Neuronal stem cell (in vitro differentiated cells): ENCODE results near the gene MS4A10.

Experiments
- DNase-seq: peaks from one replicate; pipeline ENCODE4 v3.0.0-alpha.2; 2013; ENCODE audit warnings: low spot score
- H2AFZ ChIP-seq: one replicate; pipeline ENCODE4 v1.6.1; 2013; ENCODE audit warnings: mild to moderate bottlenecking, low read length, inconsistent platforms
- H2AK5ac ChIP-seq: 2 replicates; pipeline ENCODE4 v1.6.1; 2013; ENCODE audit warnings: low read depth, mild to moderate bottlenecking, inconsistent platforms, low read length, moderate library complexity, mixed read lengths
- H2BK120ac ChIP-seq: 2 replicates; pipeline ENCODE4 v1.6.1; 2013; ENCODE audit warnings: low read depth, mild to moderate bottlenecking, inconsistent platforms, low read length, moderate library complexity, mixed read lengths
- H2BK12ac ChIP-seq: one replicate; pipeline ENCODE4 v1.6.1; 2013; ENCODE audit warnings: low read length, inconsistent platforms
- H2BK15ac ChIP-seq: 2 replicates; pipeline ENCODE4 v1.6.1; 2013; ENCODE audit warnings: mild to moderate bottlenecking, low read length, inconsistent platforms, mixed read lengths
- H2BK5ac ChIP-seq: one replicate; pipeline ENCODE4 v1.6.1; 2013; ENCODE audit warnings: inconsistent platforms, mild to moderate bottlenecking, low read length, moderate library complexity
- H3K14ac ChIP-seq: one replicate; pipeline ENCODE4 v1.6.1; 2013; ENCODE audit warnings: low read length, inconsistent platforms
- H3K18ac ChIP-seq: 2 replicates; pipeline ENCODE4 v1.6.1; 2013; ENCODE audit warnings: low read length, inconsistent platforms
- H3K23ac ChIP-seq: 2 replicates; pipeline ENCODE4 v1.6.1; 2013; ENCODE audit warnings: low read depth, mild to moderate bottlenecking, mixed read lengths, low read length, inconsistent platforms; ENCODE audit not compliant: poor library complexity
- H3K27ac ChIP-seq: replicated peaks from 3 replicates; pipeline ENCODE4 v1.5.1; 2013; ENCODE audit warnings: low read length, inconsistent platforms
- H3K27me3 ChIP-seq, 3 experiments: 2 replicates each; pipeline ENCODE4 v1.6.1; 2013; ENCODE audit warnings: low read length in 3 of 3, mild to moderate bottlenecking in 2 of 3, inconsistent platforms in 1 of 3, low read depth in 1 of 3, mixed read lengths in 1 of 3, moderate library complexity in 1 of 3; ENCODE audit not compliant: control insufficient read depth in 3 of 3, insufficient read depth in 3 of 3
- H3K36me3 ChIP-seq, 2 donors: replicated peaks in 1 of 2; 2 replicates each; pipeline ENCODE4 v1.6.1; 2013; ENCODE audit warnings: low read length in 2 of 2; ENCODE audit not compliant: control insufficient read depth in 2 of 2, insufficient read depth in 2 of 2
- H3K4ac ChIP-seq: 2 replicates; pipeline ENCODE4 v1.6.1; 2013; ENCODE audit warnings: inconsistent platforms, mild to moderate bottlenecking, low read length, moderate library complexity
- H3K4me1 ChIP-seq, 2 donors: 1 replicate in 1 of 2; 2 replicates in 1 of 2; pipeline ENCODE4 v1.6.1; 2013; ENCODE audit warnings: low read length in 2 of 2, low read depth in 1 of 2; ENCODE audit not compliant: control insufficient read depth in 2 of 2, insufficient read depth in 1 of 2
- H3K4me2 ChIP-seq: one replicate; pipeline ENCODE4 v1.6.1; 2013; ENCODE audit warnings: mild to moderate bottlenecking, low read length, inconsistent platforms; ENCODE audit not compliant: insufficient read depth, poor library complexity, severe bottlenecking
- H3K4me3 ChIP-seq, 2 donors: 2 replicates each; pipeline ENCODE4 v1.5.1; 2013; ENCODE audit warnings: low read length in 2 of 2, mild to moderate bottlenecking in 2 of 2, inconsistent platforms in 1 of 2, moderate library complexity in 1 of 2
- H3K79me1 ChIP-seq: one replicate; pipeline ENCODE4 v1.6.1; 2013; ENCODE audit warnings: low read depth, mild to moderate bottlenecking, inconsistent platforms, low read length, moderate library complexity
- H3K9ac ChIP-seq: one replicate; pipeline ENCODE4 v1.6.1; 2013; ENCODE audit warnings: mild to moderate bottlenecking, low read depth, low read length, inconsistent platforms; ENCODE audit not compliant: poor library complexity
- H3K9me3 ChIP-seq, 2 donors: replicated peaks in 1 of 2; 2 replicates each; pipeline versions ENCODE3 to v1.6.1; 2013; ENCODE audit warnings: low read length in 2 of 2, mild to moderate bottlenecking in 2 of 2, inconsistent platforms in 1 of 2, low read depth in 1 of 2, mixed read lengths in 1 of 2, moderate library complexity in 1 of 2; ENCODE audit not compliant: control insufficient read depth in 2 of 2, insufficient read depth in 1 of 2
- H4K8ac ChIP-seq: one replicate; pipeline ENCODE4 v1.6.1; 2013; ENCODE audit warnings: low read depth, mild to moderate bottlenecking, inconsistent platforms, low read length, moderate library complexity
- H4K91ac ChIP-seq: one replicate; pipeline ENCODE4 v1.6.1; 2013; ENCODE audit warnings: low read length, low read depth, mild to moderate bottlenecking, inconsistent platforms; ENCODE audit not compliant: poor library complexity
- WGBS, 2 donors: extraction: QIAGEN DNeasy Blood & Tissue Kit; methylation state at CpG; one replicate each; pipeline ENCODE4 v1.1.7; 2013; ENCODE audit warnings: missing lambda C conversion rate in 2 of 2, mixed read lengths in 1 of 2; ENCODE audit not compliant: insufficient read length in 2 of 2, insufficient replicate concordance in 1 of 2; ENCODE audit errors: extremely low coverage in 2 of 2; 5-methylcytosine and 5-hydroxymethylcytosine counted together

MS4A10 gene

DNA sequence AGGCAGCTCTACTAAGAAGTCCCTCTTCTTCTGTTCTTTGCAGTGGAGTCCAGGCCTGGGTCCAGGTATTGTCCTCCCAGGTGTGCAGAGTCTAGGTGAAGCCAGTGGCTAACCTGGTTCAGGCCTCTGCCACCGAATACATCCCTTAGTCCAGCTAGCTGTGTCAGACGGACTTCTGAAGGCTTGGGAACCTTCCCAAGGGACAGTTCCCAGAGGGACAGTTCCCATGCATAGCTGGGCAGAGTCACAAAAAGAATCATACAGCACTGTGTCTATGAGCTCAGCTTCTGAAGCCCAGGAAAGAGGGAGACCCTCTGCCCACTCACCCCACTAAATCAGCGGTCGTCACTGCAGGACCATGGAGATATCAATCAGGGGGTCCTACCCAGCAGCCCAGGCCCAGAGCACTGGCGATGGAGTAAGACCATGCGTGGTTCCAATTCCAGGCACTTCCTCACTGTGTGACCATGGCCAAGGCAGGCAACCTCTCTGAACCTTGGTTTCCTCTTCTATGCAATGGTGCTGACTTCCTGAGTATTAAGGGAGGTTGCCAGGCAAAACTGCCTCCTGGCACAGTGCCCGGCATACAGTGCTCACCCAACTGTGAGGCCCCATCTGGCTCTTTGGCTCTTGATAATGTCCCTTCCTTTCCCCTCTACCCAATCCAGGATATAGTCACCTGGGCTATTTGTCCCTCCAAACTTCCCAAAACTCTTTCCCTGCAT lies 3.4 kb downstream of the MS4A10 start:
- no CpG with 5 or more reads among the region's 7 CpGs for WGBS, 2 donors
- H3K9ac ChIP-seq: no peak overlapping the region
- no peaks in the 10 kb centered on the region for H3K79me1 ChIP-seq
- H3K27ac ChIP-seq: no peak overlapping the region
- no peak overlapping the region for H3K4me2 ChIP-seq
- no peak overlapping the region for H2AK5ac ChIP-seq
- peaks cover 7 to 14% of the 10 kb centered on the region in 2 donors for H3K9me3 ChIP-seq
- H3K18ac ChIP-seq: no peak overlapping the region
- H2BK12ac ChIP-seq: no peak overlapping the region
- no peak overlapping the region for H3K14ac ChIP-seq
- no peak overlapping the region for H2BK5ac ChIP-seq
- H2BK120ac ChIP-seq: no peak overlapping the region
- H3K23ac ChIP-seq: no peak overlapping the region
- no peak overlapping the region for H4K8ac ChIP-seq
- H3K27me3 ChIP-seq: no peaks in the 10 kb centered on the region
- no peak for DNase-seq
- H2BK15ac ChIP-seq: no peak overlapping the region
- no peak overlapping the region for H2AFZ ChIP-seq
- H3K4me1 ChIP-seq: peaks cover 0 to 3% of the 10 kb centered on the region in 2 donors
- H3K36me3 ChIP-seq: no peaks in the 10 kb centered on the region
- H3K4me3 ChIP-seq: no peak overlapping the region
- no peak overlapping the region for H4K91ac ChIP-seq
- no peak overlapping the region for H3K4ac ChIP-seq

DNA sequence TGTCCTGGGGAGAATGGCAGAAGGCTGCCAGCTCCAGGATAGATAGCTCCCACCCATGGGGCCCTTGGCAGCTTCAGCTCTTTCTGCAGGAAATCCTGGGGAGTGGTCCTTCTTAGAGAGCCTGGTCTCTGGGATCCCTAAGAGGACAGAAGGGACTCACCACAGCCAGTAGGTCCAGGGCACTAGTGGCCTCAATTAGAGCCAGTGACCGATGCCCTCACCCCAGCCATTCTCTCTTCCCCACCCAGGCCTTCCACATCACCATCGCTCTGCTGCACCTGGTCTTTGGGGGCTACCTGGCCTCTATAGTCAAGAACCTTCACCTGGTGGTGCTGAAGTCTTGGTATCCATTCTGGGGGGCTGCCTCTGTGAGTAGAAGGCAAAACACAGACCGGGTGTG lies 5.6 kb downstream of the MS4A10 start:
- WGBS, 2 donors: no CpG with 5 or more reads among the region's 3 CpGs
- no peak overlapping the region for H2AK5ac ChIP-seq

DNA sequence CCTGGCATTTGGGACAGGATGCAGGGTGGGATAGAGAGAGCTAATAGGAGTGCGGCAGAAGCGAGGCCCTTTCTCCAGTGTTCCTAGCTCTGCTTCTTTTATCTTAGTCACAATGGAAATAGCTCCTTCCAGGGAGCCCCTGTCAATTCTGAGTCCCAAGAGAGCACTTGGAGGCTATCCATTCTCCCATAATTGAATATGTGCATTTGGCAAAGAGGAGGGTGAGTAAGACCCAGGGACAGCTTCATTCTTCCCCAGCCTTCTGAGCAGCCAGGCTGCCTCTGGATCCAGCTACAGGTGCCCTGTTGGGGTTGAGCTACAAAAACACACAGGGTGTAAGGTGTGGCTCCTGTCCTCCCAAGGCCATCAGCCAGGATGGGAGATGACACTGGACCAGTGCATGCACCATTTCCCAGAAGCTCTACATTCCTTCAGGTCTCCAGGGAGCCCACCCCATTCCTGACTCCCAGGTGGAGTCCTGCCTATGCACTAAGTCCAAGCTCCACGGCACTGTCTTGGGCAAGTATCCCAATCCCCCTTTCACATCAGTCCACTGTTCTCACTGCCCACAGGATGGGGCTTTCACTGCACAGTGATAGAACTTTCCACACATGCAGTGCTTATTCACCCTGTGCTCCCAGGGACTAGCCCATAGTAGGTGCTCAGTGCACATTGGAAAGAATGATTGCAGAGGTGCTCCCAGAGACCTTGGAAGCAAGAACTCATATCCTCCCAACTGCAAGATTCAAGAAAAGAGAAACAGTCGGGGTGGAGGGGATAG lies 6.2 kb downstream of the MS4A10 start:
- Histone ChIP-seq H4K8ac (no peak overlapping the region), H3K36me3 (no peaks in the 10 kb centered on the region), H3K4me1 (no peaks in the 10 kb centered on the region), H3K4me3 (no peak overlapping the region), H3K27me3 (no peaks in the 10 kb centered on the region), H3K9me3 (peaks cover 7 to 16% of the 10 kb centered on the region in 2 donors), H2BK15ac (no peak overlapping the region), H3K14ac (no peak overlapping the region), H3K27ac (no peak overlapping the region), H3K9ac (no peak overlapping the region), H2BK5ac (no peak overlapping the region), H2AFZ (no peak overlapping the region), H2BK12ac (no peak overlapping the region), H3K4me2 (no peak overlapping the region), H3K4ac (no peak overlapping the region), H3K23ac (no peak overlapping the region), H2BK120ac (no peak overlapping the region), H3K18ac (no peak overlapping the region), H3K79me1 (no peaks in the 10 kb centered on the region), H2AK5ac (no peak overlapping the region), H4K91ac (no peak overlapping the region)
- DNase-seq: no peak
- no CpG with 5 or more reads among the region's 4 CpGs for WGBS, 2 donors

More for the DNA sequence above, 5.6 kb downstream of the MS4A10 start:
- Histone ChIP-seq H3K18ac (no peak overlapping the region), H3K9me3 (peaks cover 7 to 16% of the 10 kb centered on the region in 2 donors), H3K4me1 (peaks cover 0 to 3% of the 10 kb centered on the region in 2 donors), H3K23ac (no peak overlapping the region), H3K4me2 (no peak overlapping the region), H3K4ac (no peak overlapping the region), H2BK5ac (no peak overlapping the region), H2BK120ac (no peak overlapping the region), H4K91ac (no peak overlapping the region), H3K27ac (no peak overlapping the region), H4K8ac (no peak overlapping the region), H3K36me3 (no peaks in the 10 kb centered on the region), H2AFZ (no peak overlapping the region), H2BK15ac (no peak overlapping the region), H3K79me1 (no peaks in the 10 kb centered on the region), H3K14ac (no peak overlapping the region), H3K9ac (no peak overlapping the region), H2BK12ac (no peak overlapping the region), H3K27me3 (no peaks in the 10 kb centered on the region), H3K4me3 (no peak overlapping the region)
- no peak for DNase-seq

DNA sequence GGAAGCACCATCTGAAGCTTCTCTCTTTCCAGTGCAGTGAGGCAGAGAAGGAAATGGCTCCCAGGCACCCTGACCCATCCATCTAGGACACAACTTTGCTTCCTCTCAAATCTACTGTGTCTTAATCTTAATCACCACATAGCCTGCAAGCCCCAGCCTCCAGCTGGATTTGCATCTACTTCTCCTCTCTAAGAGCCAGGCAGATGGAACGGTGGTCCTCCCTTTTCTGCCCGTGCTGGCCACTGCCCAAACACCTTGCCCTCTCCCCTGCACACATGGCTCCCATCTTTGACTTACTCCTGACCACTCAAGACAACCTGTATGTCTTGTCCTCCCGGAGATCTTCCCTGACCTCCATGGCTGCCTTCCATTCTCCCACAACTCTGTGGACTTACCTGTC lies 7.4 kb downstream of the MS4A10 start:
- WGBS, 2 donors: no CpG with 5 or more reads among the region's 3 CpGs

More for the DNA sequence above, 7.4 kb downstream of the MS4A10 start:
- Histone ChIP-seq H2AK5ac (no peak overlapping the region), H2BK5ac (no peak overlapping the region), H4K91ac (no peak overlapping the region), H2AFZ (no peak overlapping the region), H3K4me1 (no peaks in the 10 kb centered on the region), H3K27ac (no peak overlapping the region), H4K8ac (no peak overlapping the region), H2BK15ac (no peak overlapping the region), H3K4ac (no peak overlapping the region), H3K18ac (no peak overlapping the region), H2BK120ac (no peak overlapping the region), H3K14ac (no peak overlapping the region), H3K27me3 (no peaks in the 10 kb centered on the region), H3K36me3 (no peaks in the 10 kb centered on the region), H3K4me3 (no peak overlapping the region), H3K4me2 (no peak overlapping the region), H3K79me1 (no peaks in the 10 kb centered on the region), H2BK12ac (no peak overlapping the region), H3K9me3 (peaks cover 7 to 16% of the 10 kb centered on the region in 2 donors), H3K23ac (no peak overlapping the region), H3K9ac (no peak overlapping the region)
- no peak for DNase-seq
